GM12878 (cell line): Measurements from ENCODE around the gene BEX1. TPM values are rescaled to one million over a fixed set of nuclear protein-coding genes. Genes with fewer than 3 reads are reported as not detected.

Source experiments
- ATAC-seq: fragments of 200-7000 bp; cut with Tn5 transposase; 3 replicates; pipeline ENCODE4 v1.9.1; 2020; ENCODE audit warnings: mild to moderate bottlenecking, moderate library complexity
- BruUV-seq: library from RNA; stranded (reverse); fragments of 400-500 nt; replicated peaks from 2 replicates; lab custom pipeline; 2021; lab: Mats Ljungman, UMichigan
- CTCF ChIA-PET: fragments of 300-600 bp; sonication (Branson Sonifier 250); formaldehyde crosslinking; extraction: SDS; loops from one replicate; lab custom pipeline; 2021; ENCODE audit warnings: inconsistent platforms; lab: Yijun Ruan, JAX
- POLR2A ChIA-PET: fragments of 350-600 bp; formaldehyde crosslinking; extraction: SDS; loops from one replicate; lab custom pipeline; 2021; ENCODE audit warnings: inconsistent platforms; lab: Charles Lee
- RAD21 ChIA-PET: fragments of 300-600 bp; sonication (Branson Sonifier 250); formaldehyde crosslinking; loops from one replicate; lab custom pipeline; 2023; ENCODE audit warnings: antibody characterized with exemption; ENCODE audit not compliant: unreplicated experiment; lab: Charles Lee
- SMC1A ChIA-PET: fragments of 300-600 bp; sonication (Branson Sonifier 250); formaldehyde crosslinking; loops from one replicate; lab custom pipeline; 2023; ENCODE audit not compliant: unreplicated experiment, uncharacterized antibody; lab: Charles Lee
- DNase-seq: peaks from one replicate; pipeline ENCODE4 v3.0.0-alpha.2; 2011; ENCODE audit warnings: low read depth, low spot score
- FAIRE-seq: peaks from 3 replicates; lab custom pipeline; 2011; peaks lifted over from hg19 to GRCh38; lab: Jason Lieb, UNC
- H2AFZ ChIP-seq: 2 replicates; pipeline ENCODE4 v1.6.0; 2011; ENCODE audit warnings: low read depth, low read length, control low read depth; ENCODE audit not compliant: control insufficient read depth
- H3K27ac ChIP-seq: 2 replicates; pipeline ENCODE4 v1.5.1; 2011; ENCODE audit warnings: control low read depth; ENCODE audit not compliant: control insufficient read depth, insufficient read depth
- H3K27me3 ChIP-seq, 2 experiments: replicated peaks in 1 of 2; 2 replicates each; pipeline versions ENCODE4 v1.6.0 to v1.6.1; 2011; ENCODE audit warnings: low read length in 1 of 2; ENCODE audit not compliant: control insufficient read depth in 2 of 2, insufficient read depth in 2 of 2
- H3K36me3 ChIP-seq, 2 experiments: 2 replicates each; pipeline ENCODE4 v1.5.1; 2011; ENCODE audit warnings: low read length in 1 of 2; ENCODE audit not compliant: control insufficient read depth in 2 of 2, insufficient read depth in 2 of 2
- H3K4me1 ChIP-seq: 2 replicates; pipeline ENCODE4 v1.6.1; 2011; ENCODE audit warnings: mild to moderate bottlenecking, low read length, moderate library complexity, mixed read lengths; ENCODE audit not compliant: control insufficient read depth, insufficient read depth
- H3K4me2 ChIP-seq: 2 replicates; pipeline ENCODE4 v1.6.0; 2011; ENCODE audit warnings: control low read depth; ENCODE audit not compliant: control insufficient read depth, insufficient read depth
- H3K4me3 ChIP-seq: fragments of 200-600 bp; sonication (generic); 2 replicates; pipeline ENCODE4 v1.5.1; 2016
- H3K79me2 ChIP-seq: 2 replicates; pipeline ENCODE4 v1.6.0; 2011; ENCODE audit warnings: low read length; ENCODE audit not compliant: control insufficient read depth, insufficient read depth
- H3K9ac ChIP-seq: 2 replicates; pipeline ENCODE4 v1.8.0; 2011; ENCODE audit warnings: low read length, control low read depth, mixed read lengths; ENCODE audit not compliant: control insufficient read depth, insufficient read depth
- H3K9me3 ChIP-seq: replicated peaks from 3 replicates; pipeline ENCODE4 v1.5.1; 2011; ENCODE audit warnings: mild to moderate bottlenecking, low read length; ENCODE audit not compliant: control insufficient read depth, insufficient read depth
- H4K20me1 ChIP-seq: 2 replicates; pipeline ENCODE4 v1.6.0; 2011; ENCODE audit not compliant: control insufficient read depth, insufficient read depth
- ASH2L ChIP-seq: fragments of 300-600, 200-600 bp; sonication (generic); IDR thresholded peaks from 2 replicates; pipeline ENCODE4 v1.6.1; 2017; ENCODE audit warnings: low read depth, mild to moderate bottlenecking, borderline replicate concordance
- CBFB ChIP-seq: IDR thresholded peaks from 2 replicates; pipeline ENCODE4 v1.6.1; 2016; ENCODE audit warnings: antibody characterized with exemption, low read depth
- CEBPZ ChIP-seq: fragments of 150-350 bp; IDR thresholded peaks from 2 replicates; pipeline ENCODE4 v1.6.1; 2016; ENCODE audit warnings: low read depth, low read length
- CREM ChIP-seq: IDR thresholded peaks from 2 replicates; pipeline ENCODE4 v1.6.1; 2014; ENCODE audit warnings: antibody characterized with exemption, low read depth
- EP300 ChIP-seq, 2 experiments: fragments of 150-350 bp in 1 of 2; IDR thresholded peaks; 2 replicates each; pipeline ENCODE4 v1.6.1; 2011 to 2012; ENCODE audit warnings: low read depth in 2 of 2, low read length in 2 of 2, borderline replicate concordance in 1 of 2, improper control_type of control experiment in 1 of 2, inconsistent platforms in 1 of 2; ENCODE audit not compliant: control insufficient read depth in 1 of 2
- FOXM1 ChIP-seq: IDR thresholded peaks from 2 replicates; pipeline ENCODE4 v1.6.1; 2012; ENCODE audit warnings: low read depth, mild to moderate bottlenecking, inconsistent platforms, low read length, moderate library complexity
- KDM1A ChIP-seq: fragments of 200-600 bp; sonication (generic); IDR thresholded peaks from 2 replicates; pipeline ENCODE4 v1.6.1; 2016; ENCODE audit warnings: borderline replicate concordance
- NR2C2 ChIP-seq: IDR thresholded peaks from 2 replicates; pipeline ENCODE4 v1.6.1; 2011; ENCODE audit warnings: borderline replicate concordance, low read depth; ENCODE audit not compliant: control insufficient read depth, insufficient read length
- POLR2A ChIP-seq: IDR thresholded peaks from 2 replicates; pipeline ENCODE4 v1.6.1; 2011; ENCODE audit warnings: low read depth, mild to moderate bottlenecking, low read length
- PRDM15 ChIP-seq: fragments of 450-650 bp; formaldehyde crosslinking; IDR thresholded peaks from 2 replicates; pipeline ENCODE4 v1.4.0; 2020; ENCODE audit warnings: mild to moderate bottlenecking, moderate library complexity
- RAD51 ChIP-seq: fragments of 450-650 bp; IDR thresholded peaks from 2 replicates; pipeline ENCODE4 v1.6.1; 2016; ENCODE audit warnings: moderate library complexity, mild to moderate bottlenecking, inconsistent platforms
- SMC3 ChIP-seq: IDR thresholded peaks from 2 replicates; pipeline ENCODE4 v1.6.1; 2011; ENCODE audit warnings: low read length, improper control_type of control experiment, borderline replicate concordance
- SUZ12 ChIP-seq: fragments of 200-600 bp; sonication (generic); IDR thresholded peaks from one replicate; pipeline ENCODE4 v1.6.1; 2018; ENCODE audit warnings: antibody characterized with exemption, mild to moderate bottlenecking; ENCODE audit not compliant: unreplicated experiment
- ZBTB4 ChIP-seq: fragments of 450-650 bp; formaldehyde crosslinking; IDR thresholded peaks from 2 replicates; pipeline ENCODE4 v1.4.0; 2022; ENCODE audit warnings: mild to moderate bottlenecking, moderate library complexity
- ZNF274 ChIP-seq: IDR thresholded peaks from one replicate; pipeline ENCODE4 v1.8.0; 2011; ENCODE audit not compliant: insufficient read length, insufficient read depth
- WGBS: methylation state at CpG from one replicate; pipeline ENCODE4 v1.1.6; 2016; ENCODE audit warnings: low lambda C conversion rate; ENCODE audit not compliant: insufficient replicate concordance, insufficient coverage; ENCODE audit errors: missing lambda C conversion rate; 5-methylcytosine and 5-hydroxymethylcytosine counted together
- in situ Hi-C: fragments of 300-500 bp; cut with MboI; formaldehyde crosslinking; loops from 9 replicates; pipeline ENCODE4 v1.14.3; 2018; ENCODE audit warnings: mixed read lengths
- intact Hi-C: fragments of 100-400 bp; cut with micrococcal nuclease; formaldehyde crosslinking; loops from one replicate; pipeline ENCODE4 v1.14.2; 2022; ENCODE audit not compliant: unreplicated experiment
- polyA plus RNA-seq, 11 experiments: library from polyadenylated mRNA; depleted of rRNA in 4 of 11; unstranded in 6 of 11; stranded (reverse) in 5 of 11; fragments of >200 nt; fragmentation: Nextera tagmentation in 4 of 11; fragmentation: Illumina TruSeq in 1 of 11; extraction: Ambion mirVana in 4 of 11; extraction: Trizol in 1 of 11; gene quantifications; 1 replicate in 1 of 11; 2 replicates in 10 of 11; pipeline versions ENCODE4 v1.2.1 to v1.2.3, GENCODE V29; 2011 to 2016; ENCODE audit warnings: inconsistent platforms in 2 of 11, missing spikeins in 2 of 11, low read depth in 1 of 11
- total RNA-seq, 4 experiments: library from RNA; depleted of rRNA in 3 of 4; stranded (reverse); fragments of >200 nt in 3 of 4; fragmentation: Illumina TruSeq in 1 of 4; extraction: Trizol in 1 of 4; gene quantifications; 2 replicates each; pipeline versions ENCODE4 v1.2.1 to v1.2.3, GENCODE V29; 2013 to 2021

BEX1 gene
- total and polyA plus RNA-seq, 10 of the 15 experiments (the other 5 are each of a cell fraction or from before 2014, with no cell fraction given): 0.19 to 3.8 TPM; not detected in 8

GRCh38 chrX:103073467-103073866 is 9.5 kb upstream of the BEX1 start:
- no peaks in the 10 kb centered on the region for H4K20me1 ChIP-seq
- intact Hi-C loops (no loop called here), in situ Hi-C loops (no loop called here)
- H3K36me3 ChIP-seq: no peaks in the 10 kb centered on the region
- WGBS: 4% methylated on average over 5 of the region's 5 CpGs
- no peak for ATAC-seq
- TF ChIP-seq ZBTB4 (CRISPR knock-in tag) (no peak), CBFB (no peak), NR2C2 (no peak), PRDM15 (CRISPR knock-in tag) (no peak), CREM (no peak), CEBPZ (no peak), RAD51 (no peak), KDM1A (no peak), ASH2L (no peak), FOXM1 (no peak), ZNF274 (no peak), SUZ12 (no peak), SMC3 (no peak), EP300 (IDR thresholded peaks at IDR 0.05; ENCODE audit: borderline replicate concordance in 1 of 2, control insufficient read depth in 1 of 2, low read depth in 2 of 2, low read length in 2 of 2) (no peak), POLR2A (no peak)
- TF ChIP-seq, all 136 proteins: peak for 0
- ChIA-PET CTCF (interaction anchor here (0.6 kb wide), 1 partner anchor 416 kb away, joined by 3 read pairs; no protein-coding TSS in a partner anchor), RAD21 (no interaction called here), POLR2A (no interaction called here), SMC1A (no interaction called here)
- Histone ChIP-seq H3K9ac (no peak overlapping the region), H2AFZ (no peak overlapping the region), H3K79me2 (no peaks in the 10 kb centered on the region), H3K9me3 (no peaks in the 10 kb centered on the region), H3K27ac (no peak overlapping the region), H3K4me2 (no peak overlapping the region), H3K4me1 (no peaks in the 10 kb centered on the region), H3K27me3 (no peaks in the 10 kb centered on the region), H3K4me3 (no peak overlapping the region)
- no peak for FAIRE-seq
- no peak for DNase-seq
- no TSS peak for BruUV-seq
